ENCODE data around the gene KCNT2.

KCNT2 gene

DNA sequence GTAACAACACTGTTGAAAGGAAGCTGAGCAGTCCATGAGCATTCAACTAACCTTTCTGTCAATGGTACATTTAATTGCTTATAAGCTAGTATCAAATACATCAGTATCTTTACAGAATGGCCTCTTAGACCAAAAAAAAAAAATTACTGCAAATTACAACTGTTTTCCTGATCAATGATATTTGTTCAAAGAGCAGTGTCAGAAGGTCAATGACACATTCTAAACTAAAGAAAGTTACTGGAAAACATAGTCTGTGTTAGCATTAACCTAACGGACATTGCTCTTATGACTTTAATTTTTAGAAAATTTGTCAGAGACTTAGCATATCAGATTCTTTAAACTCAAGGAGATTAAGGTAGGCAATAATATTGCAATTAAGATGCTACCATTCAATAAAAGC lies 162.5 kb downstream of the KCNT2 start:
- ChIA-PET CTCF (interaction anchor here (1.2 kb wide), 1 partner anchor 10 kb away, joined by 3 read pairs; no protein-coding TSS in a partner anchor), POLR2A (no interaction called here)
- TF ChIP-seq, protein P1, sequence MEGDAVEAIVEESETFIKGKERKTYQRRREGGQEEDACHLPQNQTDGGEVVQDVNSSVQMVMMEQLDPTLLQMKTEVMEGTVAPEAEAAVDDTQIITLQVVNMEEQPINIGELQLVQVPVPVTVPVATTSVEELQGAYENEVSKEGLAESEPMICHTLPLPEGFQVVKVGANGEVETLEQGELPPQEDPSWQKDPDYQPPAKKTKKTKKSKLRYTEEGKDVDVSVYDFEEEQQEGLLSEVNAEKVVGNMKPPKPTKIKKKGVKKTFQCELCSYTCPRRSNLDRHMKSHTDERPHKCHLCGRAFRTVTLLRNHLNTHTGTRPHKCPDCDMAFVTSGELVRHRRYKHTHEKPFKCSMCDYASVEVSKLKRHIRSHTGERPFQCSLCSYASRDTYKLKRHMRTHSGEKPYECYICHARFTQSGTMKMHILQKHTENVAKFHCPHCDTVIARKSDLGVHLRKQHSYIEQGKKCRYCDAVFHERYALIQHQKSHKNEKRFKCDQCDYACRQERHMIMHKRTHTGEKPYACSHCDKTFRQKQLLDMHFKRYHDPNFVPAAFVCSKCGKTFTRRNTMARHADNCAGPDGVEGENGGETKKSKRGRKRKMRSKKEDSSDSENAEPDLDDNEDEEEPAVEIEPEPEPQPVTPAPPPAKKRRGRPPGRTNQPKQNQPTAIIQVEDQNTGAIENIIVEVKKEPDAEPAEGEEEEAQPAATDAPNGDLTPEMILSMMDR (IDR thresholded peaks at IDR 0.05; ENCODE audit: insufficient read depth, low read length, missing control alignments), result no peak
- no peak overlapping the region for H3K4me3 ChIP-seq (ENCODE audit: low read depth, low read length)
- DNase-seq (ENCODE audit: low read depth, low spot score), result no peak

DNA sequence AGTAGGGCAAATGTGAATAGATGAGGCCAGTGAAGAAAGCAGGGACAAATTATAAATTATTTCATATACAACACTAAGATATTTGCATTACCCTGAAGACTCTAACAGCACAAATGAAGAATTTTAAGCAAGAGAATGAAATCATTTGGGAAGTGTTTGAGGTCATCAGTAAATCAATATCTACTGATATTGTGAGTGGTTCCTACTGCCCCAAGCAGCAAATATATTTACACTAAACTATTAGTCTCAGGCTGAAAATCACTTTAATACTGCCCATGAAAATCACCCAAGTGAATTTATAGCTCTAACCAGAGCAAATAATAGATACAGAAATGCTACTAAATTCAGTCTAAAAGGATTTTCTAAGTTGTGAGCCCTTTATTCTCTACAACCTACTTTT lies 163.6 kb downstream of the KCNT2 start:
- ChIA-PET CTCF (interaction anchor here (1.2 kb wide), 1 partner anchor 11 kb away, joined by 3 read pairs; no protein-coding TSS in a partner anchor), POLR2A (no interaction called here)
- no peak overlapping the region for H3K4me3 ChIP-seq (ENCODE audit: low read depth, low read length)
- no peak for DNase-seq (ENCODE audit: low read depth, low spot score)
- TF ChIP-seq, protein P1 (IDR thresholded peaks at IDR 0.05; ENCODE audit: insufficient read depth, low read length, missing control alignments), result no peak

DNA sequence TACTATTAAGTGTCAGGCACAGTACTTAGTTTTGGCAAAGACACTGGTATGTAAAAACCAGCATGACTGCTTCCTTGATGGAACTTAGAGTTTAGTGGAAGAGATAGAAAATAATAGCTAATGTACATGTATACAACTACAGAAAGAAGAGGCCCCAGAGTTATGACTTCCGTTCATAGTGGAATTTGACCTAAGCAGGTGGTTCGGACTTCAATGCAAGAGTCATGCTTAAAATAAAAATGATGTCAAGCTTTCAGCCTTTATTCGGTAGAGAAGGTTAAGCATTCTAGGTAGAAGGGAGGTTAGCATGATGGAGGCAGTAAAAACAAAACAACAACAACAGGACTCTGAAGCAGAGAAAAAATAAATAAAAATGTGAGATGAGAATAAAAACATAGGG lies 165.9 kb downstream of the KCNT2 start:
- CTCF ChIA-PET, result no interaction called here
- TF ChIP-seq, protein P1 (IDR thresholded peaks at IDR 0.05; ENCODE audit: insufficient read depth, low read length, missing control alignments), result no peak
- DNase-seq (ENCODE audit: low read depth, low spot score), result no peak
- no peak overlapping the region for H3K4me3 ChIP-seq (ENCODE audit: low read depth, low read length)
- POLR2A ChIA-PET, result no interaction called here

DNA sequence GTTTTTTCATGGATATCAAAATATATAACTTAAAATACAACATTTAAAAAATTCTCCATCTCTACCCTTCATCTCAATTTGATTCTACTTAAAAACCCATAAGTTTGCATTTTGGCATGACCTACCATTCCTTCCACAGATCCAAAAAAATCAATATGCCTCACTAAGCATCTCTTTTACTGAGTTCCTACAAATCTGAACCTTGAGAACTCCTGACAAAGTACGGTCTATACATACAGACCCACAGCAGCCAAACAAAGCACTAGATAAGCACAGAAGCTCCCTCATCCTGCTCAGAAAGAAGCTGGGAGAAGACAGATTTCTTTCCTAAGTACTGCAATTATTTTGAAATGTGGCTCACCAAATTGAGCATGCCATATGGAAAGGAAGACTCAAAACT lies 167.5 kb downstream of the KCNT2 start:
- ChIA-PET CTCF (no interaction called here), POLR2A (no interaction called here)
- no peak for DNase-seq (ENCODE audit: low read depth, low spot score)
- TF ChIP-seq, protein P1 (IDR thresholded peaks at IDR 0.05; ENCODE audit: insufficient read depth, low read length, missing control alignments), result no peak
- H3K4me3 ChIP-seq (ENCODE audit: low read depth, low read length), result no peak overlapping the region

DNA sequence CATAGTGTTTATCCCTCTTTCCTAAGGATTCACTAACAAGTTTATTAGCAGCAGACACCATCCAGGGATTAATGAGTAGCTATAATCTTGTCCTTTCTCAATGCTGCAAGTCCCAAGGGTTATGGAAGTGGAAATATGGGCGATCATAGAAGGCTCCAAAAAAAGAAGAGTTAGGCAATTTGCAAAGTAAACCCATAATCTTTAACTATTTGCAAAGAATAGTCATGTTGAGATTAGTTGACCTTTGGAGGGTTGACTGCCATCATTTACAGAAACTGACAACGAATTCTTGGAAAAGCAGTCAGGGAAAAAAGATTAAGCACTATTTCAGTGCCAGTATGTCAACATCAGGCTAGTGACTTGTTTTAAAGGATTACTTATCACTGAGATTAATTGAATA lies 169.9 kb downstream of the KCNT2 start:
- ChIA-PET CTCF (no interaction called here), POLR2A (no interaction called here)
- TF ChIP-seq, protein P1 (IDR thresholded peaks at IDR 0.05; ENCODE audit: insufficient read depth, low read length, missing control alignments), result no peak
- no peak for DNase-seq (ENCODE audit: low read depth, low spot score)
- H3K4me3 ChIP-seq (ENCODE audit: low read depth, low read length), result no peak overlapping the region

DNA sequence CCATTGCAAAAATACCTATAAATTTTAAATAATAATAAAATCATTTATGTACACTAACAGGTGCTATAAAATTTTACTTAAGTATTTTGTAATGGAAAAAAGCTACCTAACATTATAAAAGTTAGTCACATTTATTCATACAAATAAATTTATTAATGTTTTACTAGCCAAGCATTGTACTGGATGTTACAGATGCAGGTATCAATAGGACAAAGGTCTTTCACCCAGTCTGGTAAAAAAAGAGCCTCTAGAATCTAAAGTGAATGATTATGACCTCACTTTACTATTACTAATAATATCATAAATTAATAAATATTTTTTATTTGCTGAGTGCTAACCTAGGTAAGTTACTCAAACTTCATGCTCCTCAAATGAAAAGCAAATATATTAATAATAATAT lies 170.6 kb downstream of the KCNT2 start:
- no peak overlapping the region for H3K4me3 ChIP-seq (ENCODE audit: low read depth, low read length)
- no peak for DNase-seq (ENCODE audit: low read depth, low spot score)
- ChIA-PET POLR2A (no interaction called here), CTCF (no interaction called here)
- TF ChIP-seq, protein P1 (IDR thresholded peaks at IDR 0.05; ENCODE audit: insufficient read depth, low read length, missing control alignments), result no peak
